ENCODE results near the gene RFK.

GRCh38 chr9:76349865-76350264, 44.4 kb downstream of the RFK start:
- TF ChIP-seq ATF3 (IDR thresholded peaks at IDR 0.05) (no peak), POLR2AphosphoS5 (IDR thresholded peaks at IDR 0.05; ENCODE audit: low read depth, low read length) (no peak), CTCF (IDR thresholded peaks at IDR 0.05 in 2 of 3, conservative IDR thresholded peaks at IDR 0.05 in 1 of 3; ENCODE audit: borderline replicate concordance in 1 of 3, insufficient read depth in 1 of 3, low read depth in 2 of 3, low read length in 2 of 3) (no peak), CBX3 (IDR thresholded peaks at IDR 0.05; ENCODE audit: low read depth) (no peak)

Data from HCT116 (cell line).